A549 treated with Hydrocortisone at 1 μM for 4 hours (cell line): Measurements from ENCODE around the gene PCDHGB6. TPM values are rescaled to one million over a fixed set of nuclear protein-coding genes. Genes with fewer than 3 reads are reported as not detected.

Experiments used
- total RNA-seq: library from RNA; stranded (reverse); fragments of 200-300 nt; extraction: Qiagen RNA extraction; gene quantifications from 5 replicates; pipeline ENCODE4 v1.2.3, GENCODE V29; 2022

PCDHGB6 gene
- total RNA-seq, 1 experiment from 2014 or later: 0.05 TPM

Other genes with a start within 250 kb of the PCDHGB6 start
- not detected in 5 replicates for gene PCDHB7, start 235.4 kb upstream of the PCDHGB6 start, total RNA-seq
- 0.13 to 0.36 TPM (median 0.30 TPM) in 5 replicates for gene PCDHB8, start 230.2 kb upstream of the PCDHGB6 start, total RNA-seq
- 0.05 to 0.08 TPM (median 0.05 TPM) in 4 of 5 replicates, not detected in the other for gene PCDHB16, start 225.6 kb upstream of the PCDHGB6 start, total RNA-seq
- 0.03 TPM in 1 of 5 replicates, not detected in the others for gene PCDHB9, start 220.9 kb upstream of the PCDHGB6 start, total RNA-seq
- gene PCDHB10, start 215.7 kb upstream of the PCDHGB6 start, total RNA-seq: 0.03 to 0.06 TPM (median 0.05 TPM) in 3 of 5 replicates, not detected in the others
- 0.03 to 0.08 TPM (median 0.06 TPM) in 5 replicates for gene PCDHB11, start 208.4 kb upstream of the PCDHGB6 start, total RNA-seq
- 0.06 TPM in 1 of 5 replicates, not detected in the others for gene PCDHB12, start 199.3 kb upstream of the PCDHGB6 start, total RNA-seq
- gene PCDHB13, start 194.1 kb upstream of the PCDHGB6 start, total RNA-seq: 0.06 to 0.09 TPM (median 0.09 TPM) in 4 of 5 replicates, not detected in the other
- 0.06 to 0.10 TPM (median 0.08 TPM) in 5 replicates for gene PCDHB14, start 184.7 kb upstream of the PCDHGB6 start, total RNA-seq
- 0.03 to 0.14 TPM (median 0.06 TPM) in 5 replicates for gene PCDHB15, start 162.6 kb upstream of the PCDHGB6 start, total RNA-seq
- gene SLC25A2, start 104.0 kb upstream of the PCDHGB6 start, total RNA-seq: not detected in 5 replicates
- 60.4 to 85.3 TPM (median 69.6 TPM) in 5 replicates for gene TAF7, start 87.2 kb upstream of the PCDHGB6 start, total RNA-seq
- gene PCDHGA1, start 77.5 kb upstream of the PCDHGB6 start, total RNA-seq: 0.22 to 0.38 TPM (median 0.31 TPM) in 5 replicates
- 0.54 to 0.91 TPM (median 0.62 TPM) in 5 replicates for gene PCDHGA2, start 69.3 kb upstream of the PCDHGB6 start, total RNA-seq
- not detected in 5 replicates for gene PCDHGA3, start 64.2 kb upstream of the PCDHGB6 start, total RNA-seq
- 1.3 to 2.2 TPM (median 1.6 TPM) in 5 replicates for gene PCDHGB1, start 57.9 kb upstream of the PCDHGB6 start, total RNA-seq
- gene PCDHGA4, start 53.0 kb upstream of the PCDHGB6 start, total RNA-seq: 0.06 to 0.16 TPM (median 0.12 TPM) in 4 of 5 replicates, not detected in the other
- gene PCDHGB2, start 48.0 kb upstream of the PCDHGB6 start, total RNA-seq: 0.05 to 0.13 TPM (median 0.11 TPM) in 4 of 5 replicates, not detected in the other
- gene PCDHGA5, start 43.9 kb upstream of the PCDHGB6 start, total RNA-seq: 0.10 to 0.23 TPM (median 0.13 TPM) in 5 replicates
- 0.20 to 0.25 TPM (median 0.21 TPM) in 5 replicates for gene PCDHGB3, start 37.8 kb upstream of the PCDHGB6 start, total RNA-seq
- gene PCDHGA6, start 34.1 kb upstream of the PCDHGB6 start, total RNA-seq: 0.14 to 0.26 TPM (median 0.20 TPM) in 5 replicates
- 0.57 to 1.2 TPM (median 0.76 TPM) in 5 replicates for gene PCDHGA7, start 25.3 kb upstream of the PCDHGB6 start, total RNA-seq
- gene PCDHGB4, start 20.3 kb upstream of the PCDHGB6 start, total RNA-seq: 0.56 to 1.1 TPM (median 0.85 TPM) in 5 replicates
- gene PCDHGA8, start 15.4 kb upstream of the PCDHGB6 start, total RNA-seq: 0.02 to 0.05 TPM (median 0.05 TPM) in 3 of 5 replicates, not detected in the others
- gene PCDHGB5, start 10.1 kb upstream of the PCDHGB6 start, total RNA-seq: 2.0 to 2.6 TPM (median 2.3 TPM) in 5 replicates
- 0.05 to 0.07 TPM (median 0.07 TPM) in 4 of 5 replicates, not detected in the other for gene PCDHGA9, start 5.2 kb upstream of the PCDHGB6 start, total RNA-seq
- gene PCDHGA10, start 5.0 kb downstream of the PCDHGB6 start, total RNA-seq: 0.02 to 0.03 TPM (median 0.02 TPM) in 3 of 5 replicates, not detected in the others
- 0.02 to 0.08 TPM (median 0.07 TPM) in 5 replicates for gene PCDHGB7, start 9.7 kb downstream of the PCDHGB6 start, total RNA-seq
- 0.02 to 0.06 TPM (median 0.02 TPM) in 3 of 5 replicates, not detected in the others for gene PCDHGA11, start 13.0 kb downstream of the PCDHGB6 start, total RNA-seq
- gene PCDHGA12, start 22.5 kb downstream of the PCDHGB6 start, total RNA-seq: 0.03 TPM in 2 of 5 replicates, not detected in the others
- gene PCDHGC3, start 67.9 kb downstream of the PCDHGB6 start, total RNA-seq: 5.3 to 6.9 TPM (median 6.2 TPM) in 5 replicates
- not detected in 5 replicates for gene PCDHGC4, start 77.0 kb downstream of the PCDHGB6 start, total RNA-seq
- 0.02 TPM in 1 of 5 replicates, not detected in the others for gene PCDHGC5, start 81.1 kb downstream of the PCDHGB6 start, total RNA-seq
- gene DIAPH1, start 211.0 kb downstream of the PCDHGB6 start, total RNA-seq: 94.5 to 109 TPM (median 96.9 TPM) in 5 replicates
- gene HDAC3, start 228.8 kb downstream of the PCDHGB6 start, total RNA-seq: 47.2 to 51.9 TPM (median 48.5 TPM) in 5 replicates
- gene RELL2, start 229.0 kb downstream of the PCDHGB6 start, total RNA-seq: 3.7 to 5.0 TPM (median 4.3 TPM) in 5 replicates
- 6.0 to 11.1 TPM (median 8.8 TPM) in 5 replicates for gene FCHSD1, start 243.4 kb downstream of the PCDHGB6 start, total RNA-seq